GM13977 (cell line): Measurements from ENCODE around the gene MCRIP2.

ENCODE experiments used
- DNase-seq: peaks from one replicate; pipeline ENCODE4 v3.0.0; 2012; ENCODE audit warnings: low spot score
- in situ Hi-C: fragments of 300-500 bp; cut with MboI; formaldehyde crosslinking; loops from one replicate; pipeline ENCODE4 v1.12.0; 2022; ENCODE audit warnings: low sequenced_read_pairs, low pct_unique_long_range_greater_than_20kb, mixed read lengths, inconsistent platforms; ENCODE audit not compliant: unreplicated experiment
- TF ChIP-seq, protein P1 (sequence below): IDR thresholded peaks from 2 replicates; pipeline ENCODE4 v1.5.1; 2012; ENCODE audit warnings: mild to moderate bottlenecking, control low read depth; ENCODE audit not compliant: insufficient read depth; ENCODE audit errors: extremely low read depth, missing control alignments

The MCRIP2 gene

DNA sequence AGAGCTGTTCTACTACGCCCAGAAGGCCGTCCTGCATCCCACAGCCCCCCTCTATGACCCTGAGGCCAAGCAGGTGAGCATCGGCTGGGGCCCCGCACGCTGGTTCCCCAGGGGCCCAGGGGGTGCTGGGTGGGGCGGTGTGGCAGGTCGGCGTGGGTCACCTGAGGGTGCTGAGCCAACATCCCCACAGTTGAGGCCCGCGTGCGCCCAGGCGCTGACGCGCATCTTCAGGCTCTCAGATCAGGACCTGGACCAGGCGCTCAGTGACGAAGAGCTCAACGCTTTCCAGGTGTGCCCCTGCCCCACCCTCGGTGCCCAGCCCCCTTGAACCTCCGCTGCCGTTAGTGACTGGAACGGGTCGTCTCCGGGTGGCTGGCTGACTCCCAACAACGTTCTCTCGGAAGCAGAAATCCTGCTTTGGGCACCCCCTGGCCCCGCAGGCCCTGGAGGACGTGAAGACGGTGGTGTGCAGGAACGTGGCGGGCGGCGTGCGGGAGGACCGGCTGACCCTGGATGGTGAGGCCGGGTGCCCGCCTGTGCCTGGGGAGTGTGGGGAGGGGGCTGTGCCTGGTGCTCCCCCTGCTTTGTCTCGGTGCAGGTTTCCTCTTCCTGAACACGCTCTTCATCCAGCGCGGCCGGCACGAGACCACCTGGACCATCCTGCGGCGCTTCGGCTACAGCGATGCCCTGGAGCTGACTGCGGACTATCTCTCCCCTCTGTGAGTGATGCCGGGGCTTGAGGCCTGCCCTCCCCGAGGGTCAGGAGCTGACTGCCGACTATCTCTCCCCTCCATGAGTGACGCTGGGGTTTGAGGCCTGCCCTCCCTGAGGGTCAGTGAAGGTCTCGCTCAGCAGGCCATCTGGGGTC, 29.1 kb downstream of the MCRIP2 start:
- TF ChIP-seq, protein P1, sequence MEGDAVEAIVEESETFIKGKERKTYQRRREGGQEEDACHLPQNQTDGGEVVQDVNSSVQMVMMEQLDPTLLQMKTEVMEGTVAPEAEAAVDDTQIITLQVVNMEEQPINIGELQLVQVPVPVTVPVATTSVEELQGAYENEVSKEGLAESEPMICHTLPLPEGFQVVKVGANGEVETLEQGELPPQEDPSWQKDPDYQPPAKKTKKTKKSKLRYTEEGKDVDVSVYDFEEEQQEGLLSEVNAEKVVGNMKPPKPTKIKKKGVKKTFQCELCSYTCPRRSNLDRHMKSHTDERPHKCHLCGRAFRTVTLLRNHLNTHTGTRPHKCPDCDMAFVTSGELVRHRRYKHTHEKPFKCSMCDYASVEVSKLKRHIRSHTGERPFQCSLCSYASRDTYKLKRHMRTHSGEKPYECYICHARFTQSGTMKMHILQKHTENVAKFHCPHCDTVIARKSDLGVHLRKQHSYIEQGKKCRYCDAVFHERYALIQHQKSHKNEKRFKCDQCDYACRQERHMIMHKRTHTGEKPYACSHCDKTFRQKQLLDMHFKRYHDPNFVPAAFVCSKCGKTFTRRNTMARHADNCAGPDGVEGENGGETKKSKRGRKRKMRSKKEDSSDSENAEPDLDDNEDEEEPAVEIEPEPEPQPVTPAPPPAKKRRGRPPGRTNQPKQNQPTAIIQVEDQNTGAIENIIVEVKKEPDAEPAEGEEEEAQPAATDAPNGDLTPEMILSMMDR: no peak

DNA sequence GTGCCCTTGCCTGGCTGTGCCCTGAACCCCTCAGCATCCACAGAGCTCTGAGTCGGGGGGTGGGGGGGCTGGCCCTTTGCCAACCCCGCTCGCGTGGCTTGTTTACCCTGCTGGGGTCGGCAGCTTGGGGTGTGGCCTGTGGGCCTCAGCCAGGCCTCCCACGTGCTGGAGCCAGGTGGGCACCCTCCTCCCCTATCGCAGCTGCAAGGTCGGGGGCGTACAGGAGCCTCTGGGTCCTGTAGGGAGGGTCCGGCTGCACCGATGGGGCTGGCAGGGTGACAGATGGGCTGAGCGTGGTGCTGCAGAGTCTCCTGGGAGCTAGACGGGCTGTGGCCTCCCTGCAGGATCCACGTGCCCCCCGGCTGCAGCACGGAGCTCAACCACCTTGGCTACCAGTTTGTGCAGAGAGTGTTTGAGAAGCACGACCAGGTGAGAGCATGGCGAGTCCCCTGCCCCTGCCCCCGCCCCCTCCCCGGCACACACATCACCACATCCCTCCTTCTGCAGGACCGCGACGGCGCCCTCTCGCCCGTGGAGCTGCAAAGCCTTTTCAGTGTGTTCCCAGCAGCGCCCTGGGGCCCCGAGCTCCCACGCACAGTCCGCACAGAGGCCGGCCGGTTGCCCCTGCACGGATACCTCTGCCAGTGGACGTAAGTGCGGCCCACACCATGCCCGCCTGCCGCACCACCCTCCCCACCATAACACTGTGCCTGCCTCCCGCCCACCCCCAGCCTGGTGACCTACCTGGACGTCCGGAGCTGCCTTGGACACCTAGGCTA, 29.9 kb downstream of the MCRIP2 start:
- in situ Hi-C loops: no loop called here
- no peak for DNase-seq
- TF ChIP-seq, protein P1: no peak

More for the DNA sequence above, 29.1 kb downstream of the MCRIP2 start:
- no peak for DNase-seq
- in situ Hi-C loops: no loop called here

DNA sequence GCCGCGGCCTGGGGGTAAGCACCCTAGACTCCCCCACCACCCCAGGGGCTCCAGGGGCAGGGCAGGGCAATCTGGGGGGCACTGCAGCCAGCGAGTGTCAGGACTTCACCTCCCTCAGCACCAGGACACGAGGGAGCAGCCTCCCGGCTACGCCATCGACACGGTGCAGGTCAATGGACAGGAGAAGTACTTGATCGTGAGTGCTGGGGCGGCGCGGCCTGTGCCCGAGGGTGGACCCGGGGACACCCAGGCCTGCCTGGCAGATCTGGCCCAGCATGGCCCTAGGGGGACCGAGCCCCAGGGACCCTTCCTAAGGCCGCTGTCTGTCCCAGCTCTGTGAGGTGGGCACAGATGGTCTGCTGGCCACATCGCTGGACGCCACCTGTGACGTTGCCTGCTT, 30.7 kb downstream of the MCRIP2 start:
- in situ Hi-C loops: no loop called here
- no peak for DNase-seq
- TF ChIP-seq, protein P1: no peak

DNA sequence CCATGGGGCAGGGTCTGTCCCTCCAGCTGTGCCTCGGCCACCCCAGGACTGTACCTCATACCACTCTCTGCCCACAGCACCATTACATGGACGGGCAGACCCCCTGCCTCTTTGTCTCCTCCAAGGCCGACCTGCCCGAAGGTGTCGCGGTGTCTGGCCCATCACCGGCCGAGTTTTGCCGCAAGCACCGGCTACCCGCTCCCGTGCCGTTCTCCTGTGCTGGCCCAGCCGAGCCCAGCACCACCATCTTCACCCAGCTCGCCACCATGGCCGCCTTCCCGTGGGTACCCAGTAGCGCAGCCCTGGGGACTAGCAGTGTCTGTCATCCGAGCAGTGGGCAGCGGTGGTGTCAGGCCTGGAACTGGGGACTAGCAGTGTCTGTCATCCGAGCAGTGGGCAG, 31.2 kb downstream of the MCRIP2 start:
- TF ChIP-seq, protein P1: no peak
- in situ Hi-C loops: no loop called here
- no peak for DNase-seq

DNA sequence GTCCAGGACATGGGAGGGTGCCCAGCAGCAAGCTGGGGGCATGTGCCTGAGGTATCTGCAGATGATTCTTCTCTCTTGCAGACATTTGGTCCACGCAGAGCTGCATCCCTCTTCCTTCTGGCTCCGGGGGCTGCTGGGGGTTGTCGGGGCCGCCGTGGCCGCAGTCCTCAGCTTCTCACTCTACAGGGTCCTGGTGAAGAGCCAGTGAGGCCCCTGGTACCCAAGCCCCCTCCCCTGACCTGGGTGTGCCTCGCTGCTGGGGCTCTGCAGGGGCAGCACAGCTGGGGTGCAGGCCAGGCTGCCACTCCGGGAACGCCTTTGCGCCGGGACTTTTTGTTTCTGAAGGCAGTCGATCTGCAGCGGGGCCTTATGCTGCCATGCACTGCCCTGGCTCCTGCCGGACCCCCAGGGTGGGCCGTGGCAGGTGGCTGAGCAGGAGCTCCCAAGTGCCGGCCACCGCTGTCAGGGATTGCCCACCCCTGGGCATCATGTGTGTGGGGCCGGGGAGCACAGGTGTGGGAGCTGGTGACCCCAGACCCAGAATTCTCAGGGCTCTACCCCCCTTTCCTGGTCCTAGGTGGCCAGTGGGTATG, 31.9 kb downstream of the MCRIP2 start:
- in situ Hi-C loops: no loop called here
- TF ChIP-seq, protein P1: no peak
- no peak for DNase-seq

DNA sequence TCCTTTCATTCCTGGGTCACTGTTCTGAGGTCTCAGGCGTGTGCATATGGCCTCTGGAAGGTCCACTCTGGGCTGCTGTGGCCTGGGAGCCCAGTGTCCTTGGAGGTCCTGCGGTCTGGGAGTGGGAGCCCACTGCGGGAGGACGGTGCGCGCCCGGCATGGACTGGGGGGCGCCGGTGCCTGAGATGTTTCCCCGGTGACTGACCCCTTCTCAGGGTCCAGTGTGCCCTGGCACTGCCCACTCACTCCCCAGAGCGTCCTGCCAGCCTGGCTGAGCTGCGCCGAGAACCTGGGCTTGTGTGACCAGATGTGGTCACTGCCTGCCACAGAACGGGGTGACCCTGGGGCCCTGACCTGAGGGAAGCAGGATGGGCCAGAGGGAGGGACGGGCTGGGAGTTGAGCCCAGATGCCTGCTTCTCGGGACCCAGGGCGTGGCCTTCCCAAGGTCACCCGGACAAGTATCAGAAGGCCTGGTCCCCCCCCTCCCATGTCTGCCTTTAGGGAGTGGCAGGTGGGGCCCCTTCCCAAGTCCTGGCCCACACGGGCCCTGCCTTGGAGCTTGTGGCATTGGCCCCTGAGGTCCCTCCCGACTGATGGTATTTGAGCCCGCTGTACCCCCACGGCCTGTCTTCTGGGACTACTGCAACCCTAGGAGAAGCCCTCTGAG, 32.7 kb downstream of the MCRIP2 start:
- TF ChIP-seq, protein P1: no peak
- in situ Hi-C loops: no loop called here
- DNase-seq: no peak
